Upper lobe of left lung (tissue), 6 donors: Measurements from ENCODE around the gene OTUD5. TPM values are rescaled to one million over a fixed set of nuclear protein-coding genes. Genes with fewer than 3 reads are reported as not detected.
A peak's percentile ranks its signal among the peaks of the same experiment; 100 is the strongest.

Experiments
- ATAC-seq, 2 donors: fragments of 200-7000 bp; cut with Tn5 transposase; one replicate each; pipeline ENCODE4 v1.9.1; 2022; ENCODE audit warnings: mild to moderate bottlenecking in 2 of 2, moderate library complexity in 2 of 2; ENCODE audit not compliant: low FRiP score in 2 of 2
- DNase-seq, 2 donors: peaks; one replicate each; pipeline ENCODE4 v3.0.0-alpha.2; 2019 to 2020
- H3K27ac ChIP-seq, 4 donors: fragments of 200-600 bp; sonication (generic); one replicate each; pipeline ENCODE4 v1.5.1; 2016 to 2019
- H3K27me3 ChIP-seq, 4 donors: fragments of 200-600 bp; sonication (generic); one replicate each; pipeline ENCODE4 v1.5.1; 2017 to 2019
- H3K36me3 ChIP-seq, 4 donors: fragments of 200-600 bp; sonication (generic); one replicate each; pipeline ENCODE4 v1.5.1; 2016 to 2019
- H3K4me1 ChIP-seq, 4 donors: fragments of 200-600 bp; sonication (generic); one replicate each; pipeline ENCODE4 v1.5.1; 2018 to 2019
- H3K4me3 ChIP-seq, 4 donors: fragments of 200-600 bp; sonication (generic); one replicate each; pipeline ENCODE4 v1.5.1; 2017 to 2019; ENCODE audit warnings: mild to moderate bottlenecking in 2 of 4, moderate library complexity in 1 of 4
- H3K9me3 ChIP-seq, 4 donors: fragments of 200-600 bp; sonication (generic); one replicate each; pipeline ENCODE4 v1.5.1; 2018 to 2019
- CTCF ChIP-seq, 6 experiments: fragments of 450-650 bp in 4 of 6; fragments of 200-600 bp in 2 of 6; sonication (generic) in 2 of 6; IDR thresholded peaks; one replicate each; pipeline ENCODE4 v1.5.1; 2016 to 2019; ENCODE audit warnings: antibody characterized with exemption in 6 of 6
- EP300 ChIP-seq, 4 donors: sonication (generic); formaldehyde crosslinking; IDR thresholded peaks; one replicate each; pipeline ENCODE4 v1.5.1; 2017; ENCODE audit warnings: antibody characterized with exemption in 4 of 4, control low read depth in 2 of 4
- POLR2A ChIP-seq, 4 donors: fragments of 450-650 bp; IDR thresholded peaks; one replicate each; pipeline ENCODE4 v1.5.1; 2016 to 2017; ENCODE audit warnings: antibody characterized with exemption in 4 of 4, mild to moderate bottlenecking in 2 of 4
- POLR2AphosphoS5 ChIP-seq, 2 donors: sonication (generic); formaldehyde crosslinking; IDR thresholded peaks; one replicate each; pipeline ENCODE4 v1.5.1; 2017; ENCODE audit warnings: antibody characterized with exemption in 2 of 2
- WGBS, 2 donors: methylation state at CpG; one replicate each; pipeline ENCODE4 v1.1.5; 2017 to 2018; 5-methylcytosine and 5-hydroxymethylcytosine counted together
- total RNA-seq, 6 donors: library from RNA; depleted of rRNA in 4 of 6; stranded (reverse); fragments of >200 nt in 4 of 6; gene quantifications; one replicate each; pipeline versions ENCODE4 v1.1.0 to v1.2.1, GENCODE V29; 2016 to 2021
- donor health status: DM: no; HTN: no; CAD: no; lungs with moderate emphysema.
- donor health status: DM: no; HTN: yes; CAD: no; lungs with severe emphysema.

Gene OTUD5
- total RNA-seq, 6 donors from 2014 or later, result 40.1 to 101 (median 49.6) TPM

GRCh38 chrX:48958635-48959094 lies 1.3 kb upstream of the OTUD5 start:
- 1 to 42% methylated on average over 14 to 20 of the region's 21 CpGs for WGBS, 2 donors
- peak overlapping the region; percentile 94 to 97 (median 96) for H3K27ac ChIP-seq
- TF ChIP-seq CTCF (IDR thresholded peaks at IDR 0.05), result no peak
- no peak for TF ChIP-seq POLR2A (IDR thresholded peaks at IDR 0.05)
- TF ChIP-seq EP300 (IDR thresholded peaks at IDR 0.05), result no peak
- no peak for TF ChIP-seq POLR2AphosphoS5 (IDR thresholded peaks at IDR 0.05)
- ATAC-seq, result peak in 1 of 2 donors; percentile 37
- peaks cover 0 to 8% (median 0%) of the 10 kb centered on the region in 4 donors for H3K36me3 ChIP-seq
- no peaks in the 10 kb centered on the region for H3K27me3 ChIP-seq
- no peak for DNase-seq
- peaks cover 12 to 29% (median 14%) of the 10 kb centered on the region in 4 donors for H3K4me1 ChIP-seq
- H3K9me3 ChIP-seq, result no peaks in the 10 kb centered on the region
- peak overlapping the region; percentile 1 to 76 (median 64) for H3K4me3 ChIP-seq

- peaks cover 0 to 8% (median 0%) of the 10 kb centered on the region in 4 donors for H3K36me3 ChIP-seq
- TF ChIP-seq POLR2AphosphoS5 (IDR thresholded peaks at IDR 0.05) (peak; percentile 77 to 94), EP300 (IDR thresholded peaks at IDR 0.05) (peak in 1 of 4 donors; percentile 16), POLR2A (IDR thresholded peaks at IDR 0.05) (peak in 3 of 4 donors; percentile 16 to 82 (median 79)), CTCF (IDR thresholded peaks at IDR 0.05) (no peak)
- DNase-seq (peak; percentile 96 to 97), ATAC-seq (peak; percentile 95 to 96)
- H3K9me3 ChIP-seq, result no peaks in the 10 kb centered on the region
- peak overlapping the region; percentile 33 to 76 (median 64) for H3K4me3 ChIP-seq
- peaks cover 14 to 35% (median 16%) of the 10 kb centered on the region in 4 donors for H3K4me1 ChIP-seq
- 1 to 52% methylated on average over 28 to 57 of the region's 66 CpGs for WGBS, 2 donors
- H3K27ac ChIP-seq, result peak overlapping the region; percentile 94 to 97 (median 96)
- no peaks in the 10 kb centered on the region for H3K27me3 ChIP-seq
These were observed 624 bp upstream of the OTUD5 start for GRCh38 chrX:48957827-48958634.

DNA sequence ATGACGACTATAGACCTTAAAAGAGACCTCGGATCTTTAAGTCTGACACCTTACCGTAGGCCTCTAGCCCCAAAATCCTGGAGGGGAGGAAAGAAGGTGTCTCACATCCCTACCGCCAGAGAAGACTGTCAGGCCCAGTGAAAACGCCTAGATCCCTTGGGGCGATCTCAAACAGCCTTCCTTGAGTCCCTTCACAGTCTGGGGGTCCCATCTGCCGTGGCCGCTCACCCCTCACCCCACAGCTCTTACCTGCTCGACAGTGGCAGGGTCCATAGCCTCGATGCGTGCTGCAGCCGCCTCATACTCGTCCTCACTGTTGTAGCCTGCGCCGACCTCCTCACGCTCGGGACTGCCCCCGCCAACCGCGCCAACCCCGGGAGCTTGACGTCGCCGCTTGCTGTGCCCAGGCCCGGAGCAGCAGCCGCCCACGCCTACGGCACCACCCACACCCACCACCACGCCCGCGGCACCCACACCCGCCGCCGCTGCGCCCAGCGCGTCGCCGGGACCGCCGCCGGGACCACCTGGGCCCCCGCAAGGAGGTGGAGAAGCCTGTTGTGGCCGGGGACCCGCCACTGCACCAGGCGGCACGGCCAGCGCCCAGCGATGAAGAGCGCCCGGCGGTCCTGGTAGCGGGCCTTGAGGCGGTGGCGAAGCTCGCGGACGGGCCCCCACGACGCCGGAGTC lies 536 bp downstream of the OTUD5 start:
- 60% methylated on average over 37 of the region's 61 CpGs; no CpG with 5 or more reads in 1 of the 2 donors for WGBS, 2 donors
- DNase-seq, result peak in 1 of 2 donors; percentile 87
- Histone ChIP-seq H3K4me1 (peaks cover 15 to 47% (median 18%) of the 10 kb centered on the region in 4 donors), H3K27ac (peak overlapping the region; percentile 94 to 97 (median 96)), H3K36me3 (peaks cover 0 to 8% (median 0%) of the 10 kb centered on the region in 4 donors), H3K27me3 (no peaks in the 10 kb centered on the region), H3K9me3 (no peaks in the 10 kb centered on the region), H3K4me3 (peak overlapping the region; percentile 39 to 76 (median 64))
- peak in 1 of 6 experiments; percentile 39 for TF ChIP-seq CTCF (IDR thresholded peaks at IDR 0.05)
- TF ChIP-seq POLR2A (IDR thresholded peaks at IDR 0.05), result no peak
- no peak for TF ChIP-seq EP300 (IDR thresholded peaks at IDR 0.05)
- no peak for ATAC-seq

GRCh38 chrX:48948589-48948988 lies 8.8 kb downstream of the OTUD5 start:
- no peak overlapping the region for H3K27ac ChIP-seq
- ATAC-seq (no peak), DNase-seq (no peak)
- 95% methylated on average over 1 of the region's 1 CpG; no CpG with 5 or more reads in 1 of the 2 donors for WGBS, 2 donors
- peaks cover 0 to 3% (median 0%) of the 10 kb centered on the region in 4 donors for H3K36me3 ChIP-seq
- H3K4me3 ChIP-seq, result no peak overlapping the region
- no peak for TF ChIP-seq EP300 (IDR thresholded peaks at IDR 0.05)
- TF ChIP-seq CTCF (IDR thresholded peaks at IDR 0.05), result no peak
- TF ChIP-seq POLR2AphosphoS5 (IDR thresholded peaks at IDR 0.05), result no peak
- TF ChIP-seq POLR2A (IDR thresholded peaks at IDR 0.05), result no peak
- no peaks in the 10 kb centered on the region for H3K27me3 ChIP-seq
- peaks cover 0 to 37% (median 6%) of the 10 kb centered on the region in 4 donors for H3K4me1 ChIP-seq
- no peaks in the 10 kb centered on the region for H3K9me3 ChIP-seq
